Measurements from ENCODE around the gene LGI4.

GRCh38 chr19:35130761-35131720, 3.8 kb downstream of the LGI4 start:
- no peak for TF ChIP-seq CTCF (conservative IDR thresholded peaks at IDR 0.05 in 1 of 2, IDR thresholded peaks at IDR 0.05 in 1 of 2; ENCODE audit: low read depth in 1 of 2, low read length in 2 of 2)
- no peak for TF ChIP-seq EZH2 (IDR thresholded peaks at IDR 0.05; ENCODE audit: low read length, missing control alignments)
